Lung (tissue), 12 donors: Measurements from ENCODE around the gene MAN2B2. TPM values are rescaled to one million over a fixed set of nuclear protein-coding genes. Genes with fewer than 3 reads are reported as not detected.

Source experiments
- ATAC-seq: fragments of 200-7000 bp; cut with Tn5 transposase; one replicate; pipeline ENCODE4 v1.9.1; 2020; ENCODE audit warnings: moderate number of reproducible peaks; ENCODE audit not compliant: insufficient read depth, low FRiP score
- DNase-seq, 3 donors: peaks; one replicate each; pipeline ENCODE4 v3.0.0-alpha.2; 2013 to 2017
- H3K27ac ChIP-seq, 2 donors: one replicate each; pipeline ENCODE4 v1.5.1; 2013; ENCODE audit warnings: mild to moderate bottlenecking in 2 of 2, moderate library complexity in 2 of 2, control low read depth in 1 of 2, inconsistent platforms in 1 of 2, low read depth in 1 of 2, low read length in 1 of 2
- H3K27me3 ChIP-seq, 3 donors: one replicate each; pipeline ENCODE4 v1.5.1; 2013; ENCODE audit warnings: low read length in 2 of 3; ENCODE audit not compliant: control insufficient read depth in 3 of 3, insufficient read depth in 3 of 3
- H3K36me3 ChIP-seq, 4 donors: one replicate each; pipeline ENCODE4 v1.5.1; 2013; ENCODE audit warnings: low read length in 4 of 4, mild to moderate bottlenecking in 1 of 4, moderate library complexity in 1 of 4; ENCODE audit not compliant: control insufficient read depth in 4 of 4, insufficient read depth in 4 of 4
- H3K4me1 ChIP-seq, 5 donors: one replicate each; pipeline ENCODE4 v1.5.1; 2013; ENCODE audit warnings: low read length in 5 of 5, mild to moderate bottlenecking in 2 of 5, moderate library complexity in 1 of 5; ENCODE audit not compliant: control insufficient read depth in 5 of 5, insufficient read depth in 5 of 5
- H3K4me3 ChIP-seq: one replicate; pipeline ENCODE4 v1.5.1; 2013; ENCODE audit warnings: mild to moderate bottlenecking, control low read depth, moderate library complexity
- H3K9ac ChIP-seq, 2 donors: one replicate each; pipeline ENCODE4 v1.5.1; 2013; ENCODE audit warnings: low read length in 2 of 2, control low read depth in 1 of 2; ENCODE audit not compliant: insufficient read depth in 1 of 2
- H3K9me3 ChIP-seq, 4 donors: one replicate each; pipeline ENCODE4 v1.5.1; 2013; ENCODE audit warnings: low read length in 3 of 4, mild to moderate bottlenecking in 1 of 4, moderate library complexity in 1 of 4; ENCODE audit not compliant: control insufficient read depth in 4 of 4, insufficient read depth in 3 of 4
- CTCF ChIP-seq: IDR thresholded peaks from 2 replicates; pipeline ENCODE4 v1.5.1; 2012; ENCODE audit warnings: mild to moderate bottlenecking; ENCODE audit errors: control extremely low read depth, extremely low read depth
- WGBS, 2 donors: extraction: QIAGEN DNeasy Blood & Tissue Kit; methylation state at CpG; one replicate each; pipeline ENCODE4 v1.1.7; 2013; 5-methylcytosine and 5-hydroxymethylcytosine counted together
- polyA plus RNA-seq, 2 donors: library from polyadenylated mRNA; stranded (reverse); fragments of 200-250 nt; gene quantifications; one replicate each; pipeline ENCODE4 v1.2.1, GENCODE V29; 2013
- total RNA-seq, 2 donors: library from RNA; depleted of rRNA in 1 of 2; stranded (reverse); fragments of >200 nt in 1 of 2; gene quantifications; one replicate each; pipeline ENCODE4 v1.2.1, GENCODE V29; 2014 to 2021
- donor health status: control.
- donor health status: control.
- donor health status: Bipolar disorder and iron deficiency.
- donor health status: healthy.
- donor health status: DM: yes; HTN: yes; CAD: no.

The MAN2B2 gene
- total and polyA plus RNA-seq, 4 donors = 6.5 to 36.1 (median 16.5) TPM

DNA sequence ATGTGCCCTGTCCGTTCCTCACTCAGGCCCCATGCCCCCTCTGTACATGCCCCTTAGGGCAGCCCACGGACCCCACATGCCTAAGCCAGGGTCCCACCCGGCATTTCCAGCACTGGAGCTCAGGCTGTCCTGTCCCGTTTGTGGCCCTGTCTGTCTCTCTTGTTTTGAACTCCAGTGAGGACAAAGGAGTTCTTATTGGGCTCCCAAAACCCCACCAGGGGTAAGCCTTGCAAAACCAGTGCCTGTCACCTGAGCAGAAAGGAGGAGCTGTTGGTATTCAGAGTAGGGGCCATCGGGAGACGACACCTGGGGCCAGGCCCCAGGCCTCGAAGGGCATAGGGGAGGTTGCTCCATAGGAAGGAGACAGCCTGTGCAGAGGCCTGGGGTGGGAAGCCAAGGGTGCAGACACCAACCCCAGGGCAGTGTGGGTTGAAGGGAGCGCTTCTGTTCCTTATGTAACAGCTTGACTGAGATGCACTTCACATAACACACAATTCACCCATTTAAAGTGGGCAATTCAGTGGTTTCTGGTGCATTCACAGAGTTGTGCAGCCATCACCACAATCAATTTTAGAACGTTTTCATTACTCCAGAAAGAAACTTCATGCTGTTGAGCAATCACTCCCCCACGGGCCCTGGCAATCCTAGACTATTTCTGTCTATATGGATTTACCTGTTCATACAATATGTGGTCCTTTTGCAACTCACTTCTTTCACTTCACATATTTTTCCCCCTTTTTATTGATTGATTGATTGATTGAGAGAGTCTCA, 31.7 kb downstream of the MAN2B2 start:
- peaks cover 0 to 16% (median 2%) of the 10 kb centered on the region in 4 donors for H3K9me3 ChIP-seq
- TF ChIP-seq CTCF = no peak
- ATAC-seq (no peak), DNase-seq (no peak)
- no peak overlapping the region for H3K4me3 ChIP-seq
- no peak overlapping the region for H3K27ac ChIP-seq
- H3K36me3 ChIP-seq = peaks cover 4 to 68% (median 31%) of the 10 kb centered on the region in 4 donors
- WGBS, 2 donors = 88 to 91% methylated on average over 10 of the region's 10 CpGs
- H3K27me3 ChIP-seq = no peaks in the 10 kb centered on the region
- no peak overlapping the region for H3K9ac ChIP-seq
- H3K4me1 ChIP-seq = no peaks in the 10 kb centered on the region

DNA sequence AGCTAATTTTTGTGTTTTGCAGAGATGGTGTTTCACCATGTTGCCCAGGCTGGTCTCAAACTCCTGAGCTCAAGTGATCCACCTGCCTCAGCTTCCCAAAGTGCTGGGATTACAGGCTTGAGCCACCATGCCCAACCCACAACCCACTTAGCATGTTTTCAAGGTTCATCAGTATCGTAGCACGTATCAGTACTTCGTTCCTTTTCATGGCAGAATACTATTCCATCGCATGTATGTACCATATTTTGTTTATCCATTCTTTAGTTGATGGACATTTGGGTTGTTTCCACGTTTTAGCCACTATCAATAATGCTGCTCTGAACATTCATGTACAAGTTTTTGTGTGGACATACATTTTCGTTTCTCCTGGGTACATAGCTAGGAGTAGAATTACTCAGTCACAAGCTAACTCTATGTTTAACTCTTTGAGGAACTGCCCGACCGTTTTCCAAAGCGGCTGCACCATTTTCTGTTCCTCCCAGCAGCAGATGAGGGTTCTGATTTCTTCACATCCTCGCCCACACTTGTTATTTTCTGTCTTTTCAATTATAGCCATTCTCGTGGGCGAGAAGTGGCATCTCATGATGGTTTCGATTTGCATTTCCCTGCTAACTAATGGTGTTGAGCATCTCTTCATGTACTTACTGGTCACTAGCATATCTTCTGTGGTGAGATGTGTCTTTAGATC, 32.5 kb downstream of the MAN2B2 start:
- Histone ChIP-seq H3K4me3 (no peak overlapping the region), H3K27me3 (no peaks in the 10 kb centered on the region), H3K9ac (no peak overlapping the region), H3K36me3 (peaks cover 4 to 67% (median 29%) of the 10 kb centered on the region in 4 donors), H3K4me1 (peaks cover 0 to under 1% (median 0%) of the 10 kb centered on the region in 5 donors), H3K9me3 (peaks cover 0 to 10% (median 2%) of the 10 kb centered on the region in 4 donors), H3K27ac (no peak overlapping the region)
- no peak for ATAC-seq
- 92 to 96% methylated on average over 13 of the region's 13 CpGs for WGBS, 2 donors
- TF ChIP-seq CTCF = no peak
- no peak for DNase-seq

DNA sequence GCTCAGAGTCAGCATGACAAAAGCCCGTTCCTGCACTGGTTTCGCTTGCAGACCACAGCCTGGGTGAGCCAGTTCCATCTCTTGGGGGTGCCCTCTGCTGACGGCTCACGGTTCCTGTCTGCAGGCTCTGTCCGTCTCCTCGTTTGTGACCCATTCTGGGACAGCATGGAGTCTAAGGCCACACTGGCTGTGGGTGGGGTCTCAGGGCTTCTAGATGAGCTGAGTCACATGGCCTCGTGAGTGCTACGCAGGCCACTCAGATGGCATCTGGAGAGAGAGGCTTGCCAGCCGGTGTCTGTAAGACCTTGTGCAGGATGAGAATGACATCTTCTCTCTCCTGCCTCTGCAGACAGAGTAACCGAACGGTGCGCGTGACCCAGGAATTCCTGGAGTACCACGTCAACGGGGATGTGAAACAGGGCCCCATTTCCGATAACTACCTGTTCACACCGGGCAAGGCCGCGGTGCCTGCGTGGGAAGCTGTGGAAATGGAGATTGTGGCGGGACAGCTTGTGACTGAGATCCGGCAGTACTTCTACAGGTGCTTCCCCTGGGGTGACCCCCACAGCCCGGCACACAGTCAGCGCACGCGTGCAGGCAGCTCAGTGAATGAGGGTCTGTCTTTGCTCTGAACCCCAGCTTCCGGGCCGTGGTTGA, 33.9 kb downstream of the MAN2B2 start:
- Histone ChIP-seq H3K9me3 (peaks cover 0 to 9% (median 2%) of the 10 kb centered on the region in 4 donors), H3K27ac (no peak overlapping the region), H3K4me3 (no peak overlapping the region), H3K9ac (no peak overlapping the region), H3K36me3 (peaks cover 4 to 65% (median 35%) of the 10 kb centered on the region in 4 donors), H3K27me3 (no peaks in the 10 kb centered on the region), H3K4me1 (peaks cover 0 to 2% (median 0%) of the 10 kb centered on the region in 5 donors)
- 88 to 91% methylated on average over 28 of the region's 28 CpGs for WGBS, 2 donors
- no peak for TF ChIP-seq CTCF
- DNase-seq = no peak
- no peak for ATAC-seq
